GM12891 (cell line): ENCODE data around the gene FXR1.
"Not testable (repeated sequence)": the region's sequence is repeated elsewhere in the genome, so short reads cannot be mapped to it uniquely, and the experiment has no call there.

ENCODE experiments used
- DNase-seq: peaks from one replicate; pipeline ENCODE4 v3.0.0; 2011; ENCODE audit warnings: low spot score; ENCODE audit not compliant: insufficient read length
- FAIRE-seq: peaks from 2 replicates; lab custom pipeline; 2011; peaks lifted over from hg19 to GRCh38; lab: Jason Lieb, UNC
- PAX5 ChIP-seq: IDR thresholded peaks from 2 replicates; pipeline ENCODE4 v1.6.1; 2011; ENCODE audit warnings: low read length, moderate library complexity, mild to moderate bottlenecking; ENCODE audit not compliant: insufficient read depth, severe bottlenecking
- POLR2A ChIP-seq: IDR thresholded peaks from 2 replicates; pipeline ENCODE4 v1.6.1; 2011; ENCODE audit warnings: low read depth, low read length, control low read depth
- POLR2AphosphoS5 ChIP-seq: IDR thresholded peaks from 2 replicates; pipeline ENCODE4 v1.6.1; 2011; ENCODE audit warnings: low read depth, low read length, control low read depth
- POU2F2 ChIP-seq: IDR thresholded peaks from 2 replicates; pipeline ENCODE4 v1.6.1; 2011; ENCODE audit warnings: low read depth, mild to moderate bottlenecking, control low read depth, low read length, moderate library complexity
- SPI1 ChIP-seq: IDR thresholded peaks from 2 replicates; pipeline ENCODE4 v1.6.1; 2011; ENCODE audit warnings: low read depth, low read length, control low read depth
- TAF1 ChIP-seq: IDR thresholded peaks from 2 replicates; pipeline ENCODE4 v1.6.1; 2011; ENCODE audit warnings: low read depth, low read length, control low read depth

The FXR1 gene

GRCh38 chr3:180979961-180980360 lies 67.5 kb downstream of the FXR1 start:
- FAIRE-seq, result no peak
- no peak for DNase-seq
- TF ChIP-seq POLR2AphosphoS5 (no peak), PAX5 (no peak)

GRCh38 chr3:180980611-180981010 lies 68.1 kb downstream of the FXR1 start:
- no peak for TF ChIP-seq PAX5
- TF ChIP-seq POLR2A, result no peak
- FAIRE-seq, result no peak
- DNase-seq, result no peak

GRCh38 chr3:180981912-180982311 lies 69.4 kb downstream of the FXR1 start:
- DNase-seq (no peak), FAIRE-seq (no peak)
- no peak for TF ChIP-seq POU2F2
- no peak for TF ChIP-seq TAF1
- TF ChIP-seq PAX5, result no peak
- TF ChIP-seq SPI1, result no peak
- TF ChIP-seq POLR2AphosphoS5, result no peak
- TF ChIP-seq POLR2A, result no peak

GRCh38 chr3:180983136-180983535 lies 70.7 kb downstream of the FXR1 start:
- FAIRE-seq (no peak), DNase-seq (no peak)
- no peak for TF ChIP-seq POU2F2
- TF ChIP-seq PAX5, result no peak
- TF ChIP-seq POLR2A, result no peak
- TF ChIP-seq SPI1, result no peak
- TF ChIP-seq POLR2AphosphoS5, result no peak
- TF ChIP-seq TAF1, result no peak

DNA sequence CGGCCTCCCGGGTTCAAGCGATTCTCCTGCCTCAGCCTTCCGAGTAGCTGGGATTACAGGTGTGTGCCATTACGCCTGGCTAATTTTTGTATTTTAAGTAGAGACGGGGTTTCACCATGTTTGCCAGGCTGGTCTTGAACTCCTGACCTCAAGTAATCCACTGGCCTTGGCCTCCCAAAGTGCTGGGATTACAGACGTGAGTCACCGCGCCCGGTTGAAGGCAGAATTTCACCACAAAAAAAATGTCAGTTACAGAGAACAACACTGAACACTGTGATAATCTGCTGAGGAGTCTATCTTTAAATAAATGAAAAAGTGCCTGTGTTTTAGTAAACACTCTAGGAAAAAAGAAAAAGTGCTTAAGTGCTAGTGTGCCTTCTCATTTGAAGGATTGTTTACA lies 73.9 kb downstream of the FXR1 start:
- FAIRE-seq, result not testable (repeated sequence)

GRCh38 chr3:180987344-180987743 lies 74.9 kb downstream of the FXR1 start:
- no peak for FAIRE-seq
- DNase-seq, result no peak
- TF ChIP-seq PAX5 (no peak), POU2F2 (no peak), SPI1 (no peak), POLR2AphosphoS5 (no peak), TAF1 (no peak), POLR2A (no peak)

More for the DNA sequence above, 73.9 kb downstream of the FXR1 start:
- DNase-seq, result not testable (repeated sequence)

GRCh38 chr3:180989291-180990163 lies 77.1 kb downstream of the FXR1 start, which contains the start of gene DNAJC19:
Gene DNAJC19, minus strand, starts transcription at chr3:180989736. Its CDS starts 134 bp downstream, at chr3:180989602.
- peak; percentile 66 for DNase-seq
- TF ChIP-seq TAF1, result peak; percentile 76
- TF ChIP-seq POU2F2, result peak; percentile 49; the same call in 1 of the 2 replicates
- TF ChIP-seq SPI1, result no peak
- TF ChIP-seq POLR2AphosphoS5, result peak; percentile 92
- peak; percentile 91 for TF ChIP-seq POLR2A
- peak; percentile 96 for FAIRE-seq

DNA sequence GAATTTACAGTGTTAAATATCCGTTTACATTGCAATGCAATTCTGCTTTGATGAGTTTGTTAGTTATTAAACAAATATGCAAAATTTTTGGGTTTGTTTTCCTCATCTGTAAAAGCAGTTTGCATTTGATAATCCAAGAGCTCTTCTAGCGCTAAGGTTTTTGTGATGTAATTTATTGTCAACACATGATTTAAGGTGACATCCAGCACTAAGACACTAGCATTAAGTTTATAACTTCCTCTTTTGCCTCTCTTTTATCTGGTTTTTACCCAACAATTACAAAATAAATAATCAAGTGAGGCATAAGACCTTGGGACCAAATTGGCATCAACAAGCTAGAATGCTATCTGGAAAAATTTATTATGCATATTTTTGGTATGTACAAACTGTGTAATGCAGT lies 78.0 kb downstream of the FXR1 start:
- DNase-seq (no peak), FAIRE-seq (no peak)
- TF ChIP-seq PAX5 (no peak), POU2F2 (no peak)

DNA sequence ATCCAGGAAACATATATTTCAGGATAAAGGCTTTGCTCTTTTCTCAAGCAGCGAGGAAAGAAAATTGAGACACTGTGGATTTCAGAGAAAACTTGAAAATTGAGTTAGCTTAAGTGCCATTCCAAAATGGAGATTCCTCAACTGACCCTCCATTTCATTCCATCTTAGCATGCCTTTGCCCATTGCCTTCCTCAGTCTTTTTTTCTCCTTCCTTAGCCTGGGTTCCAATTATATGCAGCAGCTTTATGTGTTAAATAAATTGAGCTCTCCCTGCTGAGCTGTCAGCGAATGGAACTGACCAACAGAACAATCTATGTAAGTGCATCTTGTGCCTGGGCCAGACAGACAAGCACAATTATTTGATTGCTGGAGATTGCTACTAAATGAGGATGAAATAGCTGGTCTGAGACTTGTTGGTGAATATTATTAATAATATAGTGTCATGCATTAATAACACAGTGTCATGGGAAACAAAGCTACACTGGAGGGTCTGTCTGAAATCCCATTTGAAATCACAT lies 84.0 kb downstream of the FXR1 start:
- TF ChIP-seq POLR2A (no peak), POU2F2 (no peak), SPI1 (no peak), POLR2AphosphoS5 (no peak), TAF1 (no peak), PAX5 (no peak)
- DNase-seq (no peak), FAIRE-seq (no peak)

- not testable (repeated sequence) for DNase-seq, FAIRE-seq
Observed at GRCh38 chr3:181002331-181002730, 89.9 kb downstream of the FXR1 start.

DNA sequence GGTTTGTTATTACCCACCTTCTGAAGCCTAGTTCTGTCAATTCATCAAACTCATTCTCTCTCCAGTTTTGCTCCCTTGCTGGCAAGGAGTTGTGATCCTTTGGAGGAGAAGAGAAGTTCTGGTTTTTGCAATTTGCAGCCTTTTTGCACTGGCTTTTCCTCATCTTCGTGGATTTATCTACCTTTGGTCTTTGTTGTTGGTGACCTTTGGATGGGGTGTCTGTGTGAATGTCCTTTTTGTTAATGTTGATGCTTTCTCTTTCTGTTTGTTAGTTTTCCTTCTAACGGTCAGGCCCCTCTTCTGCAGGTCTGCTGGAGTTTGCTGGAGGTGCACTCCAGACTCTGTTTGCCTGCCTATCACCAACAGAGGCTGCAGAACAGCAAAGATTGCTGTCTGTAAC lies 91.0 kb downstream of the FXR1 start:
- not testable (repeated sequence) for DNase-seq, FAIRE-seq
